Vagina (tissue), 2 donors: Measurements from ENCODE around the gene TM7SF2. TPM values are rescaled to one million over a fixed set of nuclear protein-coding genes. Genes with fewer than 3 reads are reported as not detected.
A peak's percentile ranks its signal among the peaks of the same experiment; 100 is the strongest.

Source experiments
- DNase-seq, 2 donors: peaks; one replicate each; pipeline ENCODE4 v3.0.0-alpha.2; 2017; ENCODE audit errors: extremely low spot score in 2 of 2
- H3K27ac ChIP-seq: fragments of 200-600 bp; sonication (generic); one replicate; pipeline ENCODE4 v1.5.1; 2019
- H3K27me3 ChIP-seq: fragments of 200-600 bp; sonication (generic); one replicate; pipeline ENCODE4 v1.5.1; 2019
- H3K36me3 ChIP-seq, 2 donors: fragments of 200-600 bp; sonication (generic); one replicate each; pipeline ENCODE4 v1.5.1; 2017 to 2019
- H3K4me1 ChIP-seq: fragments of 200-600 bp; sonication (generic); one replicate; pipeline ENCODE4 v1.5.1; 2019
- H3K4me3 ChIP-seq, 2 donors: fragments of 200-600 bp; sonication (generic); 1 replicate in 1 of 2; 2 replicates in 1 of 2; pipeline ENCODE4 v1.5.1; 2016 to 2019
- H3K9me3 ChIP-seq: fragments of 200-600 bp; sonication (generic); one replicate; pipeline ENCODE4 v1.5.1; 2019
- CTCF ChIP-seq, 3 experiments: fragments of 450-650 bp in 2 of 3; fragments of 200-600 bp in 1 of 3; sonication (generic) in 1 of 3; IDR thresholded peaks; one replicate each; pipeline ENCODE4 v1.5.1; 2017 to 2019; ENCODE audit warnings: antibody characterized with exemption in 3 of 3, mild to moderate bottlenecking in 2 of 3, moderate library complexity in 2 of 3
- POLR2A ChIP-seq, 2 donors: fragments of 450-650 bp; IDR thresholded peaks; one replicate each; pipeline ENCODE4 v1.6.1; 2017; ENCODE audit warnings: antibody characterized with exemption in 2 of 2, mild to moderate bottlenecking in 2 of 2, moderate library complexity in 2 of 2
- POLR2AphosphoS5 ChIP-seq, 2 donors: sonication (generic); formaldehyde crosslinking; IDR thresholded peaks; one replicate each; pipeline ENCODE4 v1.9.0; 2017; ENCODE audit warnings: antibody characterized with exemption in 2 of 2, mild to moderate bottlenecking in 2 of 2, low read depth in 1 of 2; ENCODE audit not compliant: insufficient read depth in 1 of 2
- intact Hi-C: fragments of 100-400 bp; cut with DNase I; formaldehyde crosslinking; loops from one replicate; pipeline ENCODE4 v1.15.1; 2023
- total RNA-seq: library from RNA; depleted of rRNA; stranded (reverse); fragments of >200 nt; gene quantifications from one replicate; pipeline ENCODE4 v1.2.3, GENCODE V29; 2016

Gene TM7SF2
- total RNA-seq, 1 donor from 2014 or later, result 37.6 TPM

- no peak for TF ChIP-seq POLR2A (IDR thresholded peaks at IDR 0.05)
- TF ChIP-seq CTCF (IDR thresholded peaks at IDR 0.05), result no peak
- no peak for TF ChIP-seq POLR2AphosphoS5 (IDR thresholded peaks at IDR 0.05; ENCODE audit: insufficient read depth in 1 of 2, low read depth in 1 of 2)
- Histone ChIP-seq H3K4me1 (peaks cover 40% of the 10 kb centered on the region), H3K27me3 (no peaks in the 10 kb centered on the region), H3K36me3 (peaks cover 0 to 37% of the 10 kb centered on the region in 2 donors), H3K27ac (peak overlapping the region; percentile 84), H3K9me3 (no peaks in the 10 kb centered on the region), H3K4me3 (peak overlapping the region; percentile 85 to 91)
- intact Hi-C loops, result loop anchor here (10.0 kb wide), 1 partner anchor 203 kb away; no protein-coding TSS in a partner anchor
- no peak for DNase-seq
Observed at GRCh38 chr11:65121447-65121864, 9.8 kb downstream of the TM7SF2 start.

DNA sequence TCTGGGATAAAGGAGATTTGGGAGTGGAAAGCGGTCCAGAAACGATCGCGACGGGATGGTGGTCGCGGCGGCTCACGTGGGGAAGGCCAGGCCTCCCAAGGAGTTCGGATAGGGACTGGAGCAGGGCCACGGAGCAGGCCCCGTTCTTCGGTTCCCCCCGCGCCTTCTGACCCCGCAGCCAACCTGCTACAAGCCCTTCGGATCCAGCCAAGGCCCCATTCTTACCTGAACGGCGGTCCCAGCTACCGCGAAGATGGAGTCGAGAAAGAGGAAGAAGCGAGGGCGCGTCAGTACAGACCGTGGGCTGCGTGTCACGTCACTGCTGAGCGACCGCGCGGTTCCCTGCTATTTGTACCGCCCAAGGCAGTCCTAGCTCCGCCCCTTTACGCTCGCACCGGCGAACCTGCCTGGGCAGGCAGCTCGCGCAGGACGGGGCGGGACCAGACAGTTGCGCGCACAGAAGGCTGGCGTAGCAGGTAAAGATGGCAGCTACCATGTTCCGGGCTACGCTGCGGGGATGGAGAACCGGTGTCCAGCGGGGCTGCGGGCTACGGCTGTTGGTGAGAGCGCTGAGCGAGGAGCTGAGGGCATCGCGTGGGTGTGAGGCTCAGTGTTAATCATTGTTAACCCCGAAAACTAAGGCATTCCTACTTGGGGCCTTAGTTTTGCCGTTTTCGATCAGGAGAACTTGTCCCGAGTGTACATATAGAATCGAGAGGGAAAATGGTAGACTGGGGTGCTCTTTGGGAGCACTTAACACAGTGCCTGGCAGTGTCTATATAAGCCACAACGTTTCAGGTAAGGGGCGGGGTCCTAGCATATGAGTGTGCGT is 10.4 kb downstream of the TM7SF2 start, which contains the start of the genes FAU and MRPL49:
Gene FAU, minus strand, starts transcription at position 270 of the 832 bp plus-strand sequence. CDS start 321 bp downstream, outside the sequence.
Gene MRPL49, plus strand, starts transcription at position 457 of the 832 bp plus-strand sequence. Its CDS starts 26 bp downstream, at position 483.
- Histone ChIP-seq H3K36me3 (peaks cover 0 to 43% of the 10 kb centered on the region in 2 donors), H3K9me3 (no peaks in the 10 kb centered on the region), H3K27ac (peak within 1 kb of the TSS; percentile 84), H3K27me3 (no peaks in the 10 kb centered on the region), H3K4me3 (peak within 1 kb of the TSS; percentile 85 to 91), H3K4me1 (peaks cover 33% of the 10 kb centered on the region)
- intact Hi-C loops, result loop anchor here (10.0 kb wide), 1 partner anchor 203 kb away; no protein-coding TSS in a partner anchor
- TF ChIP-seq CTCF (IDR thresholded peaks at IDR 0.05) (peak in 1 of 3 experiments; percentile 25), POLR2AphosphoS5 (IDR thresholded peaks at IDR 0.05; ENCODE audit: insufficient read depth in 1 of 2, low read depth in 1 of 2) (peak; percentile 98 to 99), POLR2A (IDR thresholded peaks at IDR 0.05) (peak; percentile 64 to 82)
- peak in 1 of 2 donors; percentile 98 for DNase-seq

GRCh38 chr11:65124480-65125196 is 13.0 kb downstream of the TM7SF2 start:
- peaks cover 26% of the 10 kb centered on the region for H3K4me1 ChIP-seq
- H3K36me3 ChIP-seq, result peaks cover 0 to 65% of the 10 kb centered on the region in 2 donors
- H3K27me3 ChIP-seq, result no peaks in the 10 kb centered on the region
- H3K4me3 ChIP-seq, result no peak overlapping the region
- TF ChIP-seq POLR2AphosphoS5 (IDR thresholded peaks at IDR 0.05; ENCODE audit: insufficient read depth in 1 of 2, low read depth in 1 of 2) (no peak), CTCF (IDR thresholded peaks at IDR 0.05) (no peak), POLR2A (IDR thresholded peaks at IDR 0.05) (no peak)
- intact Hi-C loops, result loop anchor here (10.0 kb wide), 1 partner anchor 200 kb away; no protein-coding TSS in a partner anchor
- H3K9me3 ChIP-seq, result no peaks in the 10 kb centered on the region
- H3K27ac ChIP-seq, result no peak overlapping the region
- DNase-seq, result no peak

DNA sequence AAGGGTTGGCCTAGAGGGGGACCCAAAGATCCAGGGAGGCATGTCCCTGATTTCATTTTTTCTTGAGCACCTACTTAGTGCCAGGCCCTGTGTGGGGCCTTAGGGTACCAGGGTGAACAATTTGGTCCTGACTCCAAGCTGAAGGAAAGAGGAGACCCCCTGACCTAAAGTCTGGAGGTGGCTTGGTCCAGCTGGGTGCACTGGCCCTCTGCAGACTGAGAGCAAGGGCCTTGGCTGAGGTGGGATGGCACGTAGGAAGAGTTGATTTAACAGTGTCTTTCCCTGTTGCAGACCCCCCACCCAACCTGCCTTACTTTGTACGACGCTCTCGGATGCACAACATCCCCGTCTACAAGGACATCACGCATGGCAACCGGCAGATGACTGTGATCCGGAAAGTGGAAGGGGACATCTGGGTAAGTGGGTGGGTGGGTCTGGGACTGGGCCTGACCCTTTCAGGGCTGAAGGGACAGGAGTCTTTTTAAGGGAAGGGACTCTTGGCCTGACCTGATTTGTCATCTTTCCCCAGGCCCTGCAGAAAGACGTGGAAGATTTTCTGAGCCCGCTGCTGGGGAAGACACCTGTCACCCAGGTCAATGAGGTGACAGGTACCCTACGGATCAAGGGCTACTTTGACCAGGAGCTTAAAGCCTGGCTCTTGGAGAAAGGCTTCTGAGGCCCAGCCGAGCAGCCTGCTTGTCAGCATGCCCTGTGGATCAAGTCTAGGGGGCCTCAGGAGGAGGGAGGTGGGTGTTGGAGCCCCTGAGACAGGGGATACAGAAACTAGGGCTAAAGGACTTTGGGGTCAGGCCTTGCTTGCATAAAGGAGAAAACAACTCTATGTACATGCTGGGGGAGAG is 13.8 kb downstream of the TM7SF2 start:
- intact Hi-C loops, result loop anchor here (10.0 kb wide), 1 partner anchor 199 kb away; no protein-coding TSS in a partner anchor
- H3K9me3 ChIP-seq, result no peaks in the 10 kb centered on the region
- TF ChIP-seq POLR2A (IDR thresholded peaks at IDR 0.05) (no peak), POLR2AphosphoS5 (IDR thresholded peaks at IDR 0.05; ENCODE audit: insufficient read depth in 1 of 2, low read depth in 1 of 2) (no peak), CTCF (IDR thresholded peaks at IDR 0.05) (no peak)
- H3K36me3 ChIP-seq, result peaks cover 0 to 65% of the 10 kb centered on the region in 2 donors
- DNase-seq, result no peak
- no peak overlapping the region for H3K4me3 ChIP-seq
- no peak overlapping the region for H3K27ac ChIP-seq
- no peaks in the 10 kb centered on the region for H3K27me3 ChIP-seq
- H3K4me1 ChIP-seq, result peaks cover 26% of the 10 kb centered on the region
